Fibroblast of lung (primary cell): ENCODE measurements around the gene EPS8L3.

Experiments
- EZH2 ChIP-seq: IDR thresholded peaks from 2 replicates; pipeline ENCODE4 v1.5.1; 2012; ENCODE audit warnings: low read length, control low read depth, mild to moderate bottlenecking; ENCODE audit errors: missing control alignments
- TF ChIP-seq, protein P1 (sequence below), 2 donors: IDR thresholded peaks in 1 of 2; conservative IDR thresholded peaks in 1 of 2; 1 replicate in 1 of 2; 2 replicates in 1 of 2; pipeline ENCODE4 v1.5.1; 2011 to 2012; ENCODE audit warnings: low read length in 2 of 2, control low read depth in 1 of 2, inconsistent platforms in 1 of 2, low read depth in 1 of 2, mild to moderate bottlenecking in 1 of 2

DNA sequence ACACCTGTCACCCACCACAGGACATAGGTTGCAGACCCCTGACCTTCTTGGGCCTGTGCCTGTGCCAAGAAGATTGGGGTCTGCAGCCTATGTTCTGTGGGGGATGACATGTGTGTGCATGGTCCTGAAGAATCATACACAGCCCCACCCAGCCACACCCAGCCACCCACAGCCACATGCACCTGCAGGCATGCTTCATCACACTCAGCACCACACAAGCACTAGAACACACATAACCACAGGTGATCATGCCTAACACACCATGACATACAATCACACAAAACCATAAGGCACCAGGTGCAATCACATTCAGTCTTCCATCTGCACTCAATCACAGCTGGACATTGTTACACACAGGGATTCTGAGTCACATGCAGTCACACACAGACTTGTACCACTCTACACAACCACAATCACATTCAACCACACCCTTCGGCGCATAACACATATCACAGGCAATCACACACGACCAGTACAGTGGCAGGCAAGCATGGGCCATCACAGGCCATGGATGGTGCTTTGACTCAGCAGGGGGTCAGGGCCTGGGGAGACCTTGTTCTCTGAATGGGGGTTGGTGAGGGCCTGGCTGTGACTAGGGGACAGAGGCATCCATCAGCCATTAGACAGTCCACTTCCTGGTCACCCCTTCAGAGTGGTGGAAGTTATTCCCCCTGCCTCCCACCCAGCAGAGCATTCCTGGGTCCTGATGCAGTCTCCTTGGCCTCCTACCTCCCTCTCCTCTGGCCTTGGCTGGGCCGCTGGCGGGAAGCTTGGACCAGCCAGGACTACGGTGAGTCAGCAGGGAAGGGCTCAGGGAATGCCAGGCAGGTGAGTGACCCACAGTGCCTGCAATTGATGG is 44.3 kb upstream of the EPS8L3 start:
- TF ChIP-seq, protein P1, sequence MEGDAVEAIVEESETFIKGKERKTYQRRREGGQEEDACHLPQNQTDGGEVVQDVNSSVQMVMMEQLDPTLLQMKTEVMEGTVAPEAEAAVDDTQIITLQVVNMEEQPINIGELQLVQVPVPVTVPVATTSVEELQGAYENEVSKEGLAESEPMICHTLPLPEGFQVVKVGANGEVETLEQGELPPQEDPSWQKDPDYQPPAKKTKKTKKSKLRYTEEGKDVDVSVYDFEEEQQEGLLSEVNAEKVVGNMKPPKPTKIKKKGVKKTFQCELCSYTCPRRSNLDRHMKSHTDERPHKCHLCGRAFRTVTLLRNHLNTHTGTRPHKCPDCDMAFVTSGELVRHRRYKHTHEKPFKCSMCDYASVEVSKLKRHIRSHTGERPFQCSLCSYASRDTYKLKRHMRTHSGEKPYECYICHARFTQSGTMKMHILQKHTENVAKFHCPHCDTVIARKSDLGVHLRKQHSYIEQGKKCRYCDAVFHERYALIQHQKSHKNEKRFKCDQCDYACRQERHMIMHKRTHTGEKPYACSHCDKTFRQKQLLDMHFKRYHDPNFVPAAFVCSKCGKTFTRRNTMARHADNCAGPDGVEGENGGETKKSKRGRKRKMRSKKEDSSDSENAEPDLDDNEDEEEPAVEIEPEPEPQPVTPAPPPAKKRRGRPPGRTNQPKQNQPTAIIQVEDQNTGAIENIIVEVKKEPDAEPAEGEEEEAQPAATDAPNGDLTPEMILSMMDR (conservative IDR thresholded peaks at IDR 0.05 in 1 of 2, IDR thresholded peaks at IDR 0.05 in 1 of 2; ENCODE audit: low read depth in 1 of 2, low read length in 2 of 2), result no peak
- no peak for TF ChIP-seq EZH2
